HS-5 (cell line): ENCODE measurements around the gene SRGN.

ENCODE experiments used
- DNase-seq: peaks from one replicate; pipeline ENCODE4 v3.0.0-alpha.2; 2012; ENCODE audit warnings: low read depth

The SRGN gene

DNA sequence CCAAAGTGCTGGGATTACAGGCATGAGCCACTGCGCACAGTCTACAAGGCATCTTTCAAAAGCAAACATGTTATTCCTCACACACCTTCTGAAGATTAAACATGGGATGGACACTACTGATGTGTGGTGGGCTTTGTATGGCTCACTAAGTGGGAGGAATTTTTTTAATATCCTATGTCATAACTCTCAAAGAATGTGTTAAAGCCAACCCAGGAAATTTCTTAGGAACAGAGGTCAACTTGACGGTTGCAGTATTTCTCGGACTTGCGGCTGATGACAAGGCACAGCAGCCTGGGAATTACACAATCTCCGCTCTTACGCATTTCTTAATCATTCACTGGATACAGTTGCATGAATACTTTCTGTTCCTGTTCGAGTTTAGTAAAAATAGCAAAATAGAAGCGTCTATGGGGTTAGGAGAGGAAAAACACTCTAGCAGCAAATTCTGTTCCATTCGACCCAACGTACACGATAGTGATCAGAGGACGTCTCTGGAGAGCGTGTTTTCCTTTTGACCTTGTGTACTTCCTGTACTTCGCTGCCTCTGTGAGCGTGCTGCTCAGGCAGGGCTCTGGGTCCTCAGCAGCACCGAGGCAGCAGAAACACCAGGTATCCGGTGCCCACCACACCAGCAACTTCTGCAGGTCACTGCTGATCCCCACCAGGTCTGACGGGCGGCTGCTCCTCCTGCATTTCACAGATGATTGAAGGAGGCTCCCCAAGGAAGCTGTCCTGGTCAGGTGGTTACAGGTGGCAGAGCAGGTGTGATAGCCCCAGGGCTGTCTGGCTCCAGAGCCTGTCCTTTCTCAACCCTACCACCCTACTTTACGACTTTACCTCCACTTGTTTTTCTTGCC lies 26.4 kb upstream of the SRGN start:
- peak; percentile 98 for DNase-seq

DNA sequence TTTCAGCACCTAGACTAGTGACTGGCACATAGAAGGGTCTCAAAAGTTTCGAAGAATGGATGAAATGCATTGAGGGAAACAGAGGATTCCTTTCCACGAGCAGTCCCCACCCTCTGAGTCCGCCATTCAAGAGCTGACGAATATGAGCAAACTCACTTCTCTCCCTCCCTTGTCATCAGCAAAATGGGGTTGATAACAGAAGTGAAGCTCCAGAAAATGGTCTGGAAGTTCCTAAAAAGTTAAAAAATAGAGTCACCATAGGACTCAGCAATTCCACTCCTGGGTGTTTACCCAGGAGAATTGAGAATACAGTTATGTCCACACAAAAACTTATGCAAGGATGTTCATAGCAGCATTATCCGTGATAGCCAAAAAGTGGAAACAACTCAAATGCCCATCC lies 25.0 kb upstream of the SRGN start:
- no peak for DNase-seq

GRCh38 chr10:69064762-69065328 lies 23.1 kb upstream of the SRGN start:
- DNase-seq = no peak

GRCh38 chr10:69065406-69066361 lies 22.2 kb upstream of the SRGN start:
- no peak for DNase-seq

DNA sequence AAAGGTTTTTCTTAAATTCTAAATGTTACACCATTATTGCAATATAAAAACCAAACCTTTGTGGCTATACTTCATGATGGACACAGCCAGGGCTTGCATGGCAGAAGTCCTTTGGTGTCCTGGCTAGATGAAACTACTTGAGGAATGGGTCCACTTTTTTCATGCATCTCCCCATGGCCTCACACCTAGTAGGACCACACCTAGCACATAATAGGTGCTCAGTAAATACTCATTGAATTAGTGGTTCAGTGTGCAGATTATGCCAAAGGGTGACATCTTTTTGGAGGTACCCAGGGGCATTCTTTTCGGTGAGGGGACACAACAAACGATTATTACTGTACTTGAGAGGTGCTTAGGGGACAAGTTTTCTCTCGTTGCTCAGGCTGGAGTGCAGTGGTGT lies 20.7 kb upstream of the SRGN start:
- DNase-seq = no peak

DNA sequence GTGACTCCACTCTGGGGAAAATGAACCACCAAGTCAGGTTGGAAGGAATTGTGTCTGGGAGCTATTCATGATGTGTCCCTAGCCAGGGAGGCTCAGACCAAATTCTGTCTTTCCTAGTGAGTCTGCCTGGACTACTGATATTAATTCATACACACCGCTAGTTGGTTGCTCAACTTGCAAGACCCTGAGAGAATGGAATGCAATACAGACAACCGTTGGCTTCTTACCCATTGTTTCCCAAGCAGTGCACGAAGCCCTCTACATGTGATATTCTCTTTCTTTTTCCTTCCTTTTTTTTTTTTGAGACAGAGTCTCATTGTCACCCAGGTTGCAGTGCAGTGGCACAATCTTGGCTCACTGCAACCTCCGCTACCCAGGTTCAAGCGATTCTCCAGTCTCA lies 19.4 kb upstream of the SRGN start:
- DNase-seq = no peak

- DNase-seq = no peak
These were observed 18.5 kb upstream of the SRGN start for GRCh38 chr10:69069090-69070042.

GRCh38 chr10:69070951-69071350 lies 17.0 kb upstream of the SRGN start:
- no peak for DNase-seq

GRCh38 chr10:69071610-69072009 lies 16.3 kb upstream of the SRGN start:
- DNase-seq = no peak

GRCh38 chr10:69073026-69073425 lies 14.9 kb upstream of the SRGN start:
- no peak for DNase-seq

DNA sequence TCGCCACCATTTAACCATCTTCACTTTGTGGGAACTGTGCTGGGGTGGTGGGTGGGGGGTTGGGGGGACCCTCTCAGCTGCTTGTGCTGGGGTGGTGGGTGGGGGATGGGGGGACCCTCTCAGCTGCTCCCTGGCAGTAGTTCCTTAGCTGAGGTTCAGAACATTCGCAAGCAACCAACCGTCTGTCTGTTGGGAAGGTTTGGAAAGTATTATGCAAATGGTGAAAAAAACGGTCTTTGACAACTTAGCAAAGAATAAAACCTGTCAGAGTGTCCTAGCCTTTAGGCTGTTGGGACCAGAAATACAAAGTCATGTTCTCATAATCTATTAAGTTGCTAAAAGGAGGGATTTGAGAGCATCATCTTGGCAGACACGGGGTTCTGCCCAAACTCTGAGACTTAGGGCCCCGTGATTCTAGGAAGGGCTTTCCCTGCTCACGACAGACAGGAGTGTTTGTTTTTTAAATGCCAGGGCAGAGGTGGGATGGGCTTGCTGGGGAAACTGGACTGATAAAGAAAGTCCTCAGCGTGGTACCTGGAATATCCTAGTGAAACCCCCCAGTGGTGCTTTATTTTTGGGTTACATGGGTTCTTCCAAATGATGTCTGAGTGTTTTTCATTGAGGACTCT lies 14.1 kb upstream of the SRGN start:
- no peak for DNase-seq

DNA sequence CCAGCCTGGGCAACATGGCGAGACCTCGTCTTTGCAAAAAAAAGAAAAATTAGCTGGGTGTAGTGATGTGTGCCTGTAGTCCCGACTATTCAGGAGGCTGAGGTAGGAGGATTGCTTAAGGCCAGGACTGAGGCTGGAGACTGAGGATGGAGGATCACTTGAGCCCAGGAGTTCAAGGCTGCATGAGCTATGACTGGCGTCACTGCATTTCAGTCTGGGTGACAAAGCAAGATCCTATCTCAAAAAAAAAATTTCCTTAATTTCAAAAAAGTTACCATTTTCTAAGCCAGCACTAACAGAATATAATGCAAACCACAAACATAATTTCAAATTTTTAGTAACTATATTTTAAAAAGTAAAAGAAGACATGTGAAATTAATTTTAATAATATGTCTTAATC lies 13.4 kb upstream of the SRGN start:
- DNase-seq = no peak

GRCh38 chr10:69075431-69075830 lies 12.5 kb upstream of the SRGN start:
- no peak for DNase-seq

DNA sequence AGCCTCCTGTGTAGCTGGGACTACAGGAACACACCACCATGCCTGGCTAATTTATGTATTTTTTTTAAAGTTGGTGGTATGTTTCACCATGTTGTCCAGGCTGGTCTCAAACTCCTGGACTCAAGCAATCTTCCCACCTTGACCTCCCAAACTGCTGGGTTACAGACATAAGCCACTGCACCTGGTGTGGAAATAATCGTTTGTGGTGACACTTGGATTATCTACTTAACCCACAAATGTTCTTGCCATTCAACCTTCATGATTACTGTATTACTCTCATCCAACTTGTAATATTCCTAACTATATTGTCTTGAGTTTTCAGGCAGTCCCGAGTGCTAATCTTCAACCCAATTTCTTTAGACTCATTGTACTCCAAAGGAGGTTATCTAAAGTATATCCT lies 9.6 kb upstream of the SRGN start:
- DNase-seq = no peak

GRCh38 chr10:69080226-69080625 lies 7.7 kb upstream of the SRGN start:
- DNase-seq = no peak

DNA sequence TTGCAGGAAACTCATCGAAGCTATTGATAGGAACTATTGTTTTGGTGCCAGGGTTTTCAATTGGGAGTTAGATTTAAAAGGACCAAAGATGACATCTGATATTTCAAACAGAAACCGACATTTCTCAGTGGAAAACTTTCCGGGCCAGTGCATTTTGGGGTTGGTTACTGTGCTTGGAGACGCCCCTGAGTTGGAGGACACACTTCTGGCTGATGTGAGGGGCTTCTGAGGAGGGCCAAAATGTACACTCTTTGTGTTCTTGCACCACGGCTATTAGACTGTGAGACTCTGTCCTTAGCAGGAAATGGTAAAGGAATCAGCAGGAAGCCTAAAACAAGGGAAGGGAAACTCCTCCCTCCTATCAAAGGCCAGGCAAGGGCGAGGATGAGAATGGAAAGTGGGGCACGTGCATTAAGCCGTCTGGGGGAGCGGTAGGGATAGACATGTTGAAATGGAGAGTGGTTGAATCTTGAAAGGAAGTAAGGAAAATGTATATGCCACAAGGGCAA lies 1.8 kb upstream of the SRGN start:
- no peak for DNase-seq

GRCh38 chr10:69088471-69088769 lies 517 bp downstream of the SRGN start:
- DNase-seq = no peak

DNA sequence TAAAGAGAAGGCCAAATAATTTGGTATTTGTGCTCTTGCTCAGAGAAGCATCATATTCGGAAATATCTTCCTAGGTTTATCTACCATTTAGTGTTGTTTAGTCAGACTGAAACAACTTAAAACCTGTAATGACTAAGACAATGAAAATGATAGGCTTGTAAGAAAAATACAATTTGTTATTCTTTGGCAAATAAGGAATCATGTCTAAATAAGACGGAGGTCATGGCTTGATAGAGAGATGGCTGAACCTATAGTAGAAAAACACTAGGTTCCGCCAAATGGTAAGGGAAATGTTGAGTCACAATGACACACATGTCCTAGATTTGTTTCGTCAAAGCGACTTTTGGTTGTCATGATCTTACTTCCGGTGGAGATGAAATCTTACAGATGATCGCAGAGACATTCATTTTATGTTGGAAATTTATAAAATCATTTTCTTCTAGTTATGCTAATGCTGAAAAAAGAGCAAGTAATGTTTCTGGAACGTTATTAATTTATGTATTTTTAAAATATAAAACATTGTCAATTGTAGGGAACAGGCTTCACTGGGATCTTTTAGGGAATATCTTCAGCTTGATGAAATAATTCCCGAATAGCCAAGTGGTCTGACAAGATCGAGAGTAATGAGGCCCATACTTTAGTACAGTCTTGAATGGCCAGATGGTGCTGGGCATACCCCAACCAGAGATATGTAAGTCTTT lies 1.0 kb downstream of the SRGN start:
- DNase-seq = no peak

GRCh38 chr10:69089638-69090599 lies 2.0 kb downstream of the SRGN start:
- DNase-seq = no peak
